ENCODE results near the gene NMRK1. TPM values are rescaled to one million over a fixed set of nuclear protein-coding genes. Genes with fewer than 3 reads are reported as not detected.

Gene NMRK1
- total and polyA plus RNA-seq, 2 of the 13 experiments (the other 11 are each of a cell fraction or from before 2014, with no cell fraction given), result 9.1 to 12.9 TPM

- TF ChIP-seq ZNF605 (CRISPR knock-in tag; IDR thresholded peaks at IDR 0.05) (no peak), ZBTB38 (CRISPR knock-in tag; IDR thresholded peaks at IDR 0.05) (no peak), SCMH1 (CRISPR knock-in tag; IDR thresholded peaks at IDR 0.05; ENCODE audit: borderline replicate concordance) (no peak), REPIN1 (CRISPR knock-in tag; IDR thresholded peaks at IDR 0.05; ENCODE audit: borderline replicate concordance, low read depth) (no peak), FOXP4 (CRISPR knock-in tag; IDR thresholded peaks at IDR 0.05) (no peak), HMG20A (CRISPR knock-in tag; IDR thresholded peaks at IDR 0.05; ENCODE audit: borderline replicate concordance) (no peak), NFE2L1 (CRISPR knock-in tag; IDR thresholded peaks at IDR 0.05; ENCODE audit: borderline replicate concordance) (no peak), ZNF557 (CRISPR knock-in tag; IDR thresholded peaks at IDR 0.05) (no peak), HOXD1 (CRISPR knock-in tag; IDR thresholded peaks at IDR 0.05) (no peak), ZBTB26 (CRISPR knock-in tag; IDR thresholded peaks at IDR 0.05; ENCODE audit: borderline replicate concordance) (no peak), THAP7 (CRISPR knock-in tag; IDR thresholded peaks at IDR 0.05) (no peak), ZNF788 (CRISPR knock-in tag; IDR thresholded peaks at IDR 0.05; ENCODE audit: borderline replicate concordance) (no peak), NR2F1 (CRISPR knock-in tag; IDR thresholded peaks at IDR 0.05) (no peak)
- TF ChIP-seq, protein P1, sequence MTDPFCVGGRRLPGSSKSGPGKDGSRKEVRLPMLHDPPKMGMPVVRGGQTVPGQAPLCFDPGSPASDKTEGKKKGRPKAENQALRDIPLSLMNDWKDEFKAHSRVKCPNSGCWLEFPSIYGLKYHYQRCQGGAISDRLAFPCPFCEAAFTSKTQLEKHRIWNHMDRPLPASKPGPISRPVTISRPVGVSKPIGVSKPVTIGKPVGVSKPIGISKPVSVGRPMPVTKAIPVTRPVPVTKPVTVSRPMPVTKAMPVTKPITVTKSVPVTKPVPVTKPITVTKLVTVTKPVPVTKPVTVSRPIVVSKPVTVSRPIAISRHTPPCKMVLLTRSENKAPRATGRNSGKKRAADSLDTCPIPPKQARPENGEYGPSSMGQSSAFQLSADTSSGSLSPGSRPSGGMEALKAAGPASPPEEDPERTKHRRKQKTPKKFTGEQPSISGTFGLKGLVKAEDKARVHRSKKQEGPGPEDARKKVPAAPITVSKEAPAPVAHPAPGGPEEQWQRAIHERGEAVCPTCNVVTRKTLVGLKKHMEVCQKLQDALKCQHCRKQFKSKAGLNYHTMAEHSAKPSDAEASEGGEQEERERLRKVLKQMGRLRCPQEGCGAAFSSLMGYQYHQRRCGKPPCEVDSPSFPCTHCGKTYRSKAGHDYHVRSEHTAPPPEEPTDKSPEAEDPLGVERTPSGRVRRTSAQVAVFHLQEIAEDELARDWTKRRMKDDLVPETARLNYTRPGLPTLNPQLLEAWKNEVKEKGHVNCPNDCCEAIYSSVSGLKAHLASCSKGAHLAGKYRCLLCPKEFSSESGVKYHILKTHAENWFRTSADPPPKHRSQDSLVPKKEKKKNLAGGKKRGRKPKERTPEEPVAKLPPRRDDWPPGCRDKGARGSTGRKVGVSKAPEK (CRISPR knock-in tag; IDR thresholded peaks at IDR 0.05; ENCODE audit: borderline replicate concordance), result no peak
- in situ Hi-C loops (cut with HindIII; ENCODE audit: extremely low pct_ligation_motif_present, low pct_unique_long_range_greater_than_20kb), result no loop called here
- H3K27ac ChIP-seq (ENCODE audit: extremely low read length, insufficient read depth, low read length), result no peak overlapping the region
- 89% methylated on average over 10 of the region's 10 CpGs for WGBS (ENCODE audit: low lambda C conversion rate)
- H3K27me3 ChIP-seq (ENCODE audit: control insufficient read depth in 1 of 2, insufficient read depth in 2 of 2, low read length in 2 of 2), result no peaks in the 10 kb centered on the region
- H3K4me3 ChIP-seq (replicated peaks in 1 of 3; ENCODE audit: insufficient read depth in 1 of 3, low read depth in 2 of 3, low read length in 3 of 3), result no peak overlapping the region
- ChIA-PET CTCF (ENCODE audit: low intra/inter-chr PET ratio, low total read pairs) (no interaction called here), POLR2A (no interaction called here)
- peaks cover 2 to 6% of the 10 kb centered on the region in 2 experiments; a peak in 1 of 5 replicates for H3K36me3 ChIP-seq (replicated peaks in 1 of 2; ENCODE audit: control insufficient read depth in 1 of 2, insufficient read depth in 2 of 2, low read length in 2 of 2)
- DNase-seq (ENCODE audit: low spot score), result no peak
- no peak for FAIRE-seq
- H3K79me2 ChIP-seq (ENCODE audit: insufficient read depth, low read length), result no peaks in the 10 kb centered on the region
- no TSS peak for BruUV-seq (replicated peaks)
- H3K9ac ChIP-seq (ENCODE audit: insufficient read depth, low read depth, low read length), result no peak overlapping the region
- no peak overlapping the region for H2AFZ ChIP-seq (ENCODE audit: low read length)
- ATAC-seq, result no peak
- H3K4me2 ChIP-seq (ENCODE audit: low read depth, low read length), result no peak overlapping the region
- no peaks in the 10 kb centered on the region for H4K20me1 ChIP-seq (ENCODE audit: insufficient read depth, low read length)
- no peaks in the 10 kb centered on the region for H3K9me3 ChIP-seq (ENCODE audit: low read length)
- intact Hi-C loops (cut with micrococcal nuclease; ENCODE audit: unreplicated experiment), result no loop called here
- no peaks in the 10 kb centered on the region for H3K4me1 ChIP-seq (ENCODE audit: insufficient read depth, low read length)
These were observed 35.7 kb upstream of the NMRK1 start for GRCh38 chr9:75123696-75124095.

Data from HepG2 (cell line).